Panc1 (cell line): ENCODE data around the gene PITX3.

Source experiments
- POLR2AphosphoS5 ChIP-seq: IDR thresholded peaks from 2 replicates; pipeline ENCODE4 v1.6.1; 2012; ENCODE audit warnings: mild to moderate bottlenecking, low read depth, low read length, moderate library complexity
- SIN3A ChIP-seq: IDR thresholded peaks from 2 replicates; pipeline ENCODE4 v1.6.1; 2012; ENCODE audit warnings: low read depth, mild to moderate bottlenecking, low read length, moderate library complexity, borderline replicate concordance; ENCODE audit not compliant: insufficient read depth
- TCF7L2 ChIP-seq: IDR thresholded peaks from 2 replicates; pipeline ENCODE4 v1.6.1; 2011; ENCODE audit warnings: mild to moderate bottlenecking, low read depth, low read length, inconsistent platforms
- TF ChIP-seq, protein P1 (sequence below), 2 experiments: IDR thresholded peaks; 2 replicates each; pipeline ENCODE4 v1.6.1; 2011 to 2012; ENCODE audit warnings: low read depth in 2 of 2, control low read depth in 1 of 2, low read length in 1 of 2, mild to moderate bottlenecking in 1 of 2, moderate library complexity in 1 of 2; ENCODE audit not compliant: insufficient read depth in 1 of 2
- TF ChIP-seq, protein P2 (sequence below): fragments of 450-650 bp; IDR thresholded peaks from 2 replicates; pipeline ENCODE4 v1.5.1; 2017; ENCODE audit warnings: mild to moderate bottlenecking

DNA sequence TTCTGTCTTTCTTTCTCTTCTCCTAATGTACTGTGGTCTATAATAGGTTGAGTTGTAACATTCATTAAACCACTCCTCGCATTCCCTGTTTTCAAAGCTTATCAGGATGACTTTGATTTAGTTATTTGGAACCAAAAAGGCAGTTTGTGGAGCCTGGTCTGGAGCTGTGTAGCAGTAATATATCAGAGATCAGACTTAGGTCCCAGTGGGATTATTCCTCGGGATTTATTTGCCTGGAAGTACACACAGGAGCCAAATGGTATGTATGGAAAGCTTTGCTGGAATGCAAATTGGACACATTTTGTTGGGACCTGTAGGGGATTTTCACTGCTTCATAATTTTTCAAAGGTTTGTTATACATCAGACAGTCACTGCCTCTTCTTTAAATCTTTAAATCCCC lies 44.9 kb upstream of the PITX3 start:
- TF ChIP-seq, protein P1, sequence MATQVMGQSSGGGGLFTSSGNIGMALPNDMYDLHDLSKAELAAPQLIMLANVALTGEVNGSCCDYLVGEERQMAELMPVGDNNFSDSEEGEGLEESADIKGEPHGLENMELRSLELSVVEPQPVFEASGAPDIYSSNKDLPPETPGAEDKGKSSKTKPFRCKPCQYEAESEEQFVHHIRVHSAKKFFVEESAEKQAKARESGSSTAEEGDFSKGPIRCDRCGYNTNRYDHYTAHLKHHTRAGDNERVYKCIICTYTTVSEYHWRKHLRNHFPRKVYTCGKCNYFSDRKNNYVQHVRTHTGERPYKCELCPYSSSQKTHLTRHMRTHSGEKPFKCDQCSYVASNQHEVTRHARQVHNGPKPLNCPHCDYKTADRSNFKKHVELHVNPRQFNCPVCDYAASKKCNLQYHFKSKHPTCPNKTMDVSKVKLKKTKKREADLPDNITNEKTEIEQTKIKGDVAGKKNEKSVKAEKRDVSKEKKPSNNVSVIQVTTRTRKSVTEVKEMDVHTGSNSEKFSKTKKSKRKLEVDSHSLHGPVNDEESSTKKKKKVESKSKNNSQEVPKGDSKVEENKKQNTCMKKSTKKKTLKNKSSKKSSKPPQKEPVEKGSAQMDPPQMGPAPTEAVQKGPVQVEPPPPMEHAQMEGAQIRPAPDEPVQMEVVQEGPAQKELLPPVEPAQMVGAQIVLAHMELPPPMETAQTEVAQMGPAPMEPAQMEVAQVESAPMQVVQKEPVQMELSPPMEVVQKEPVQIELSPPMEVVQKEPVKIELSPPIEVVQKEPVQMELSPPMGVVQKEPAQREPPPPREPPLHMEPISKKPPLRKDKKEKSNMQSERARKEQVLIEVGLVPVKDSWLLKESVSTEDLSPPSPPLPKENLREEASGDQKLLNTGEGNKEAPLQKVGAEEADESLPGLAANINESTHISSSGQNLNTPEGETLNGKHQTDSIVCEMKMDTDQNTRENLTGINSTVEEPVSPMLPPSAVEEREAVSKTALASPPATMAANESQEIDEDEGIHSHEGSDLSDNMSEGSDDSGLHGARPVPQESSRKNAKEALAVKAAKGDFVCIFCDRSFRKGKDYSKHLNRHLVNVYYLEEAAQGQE (IDR thresholded peaks at IDR 0.05; ENCODE audit: insufficient read depth in 1 of 2, low read depth in 2 of 2, low read length in 1 of 2), result no peak
- TF ChIP-seq, protein P2, sequence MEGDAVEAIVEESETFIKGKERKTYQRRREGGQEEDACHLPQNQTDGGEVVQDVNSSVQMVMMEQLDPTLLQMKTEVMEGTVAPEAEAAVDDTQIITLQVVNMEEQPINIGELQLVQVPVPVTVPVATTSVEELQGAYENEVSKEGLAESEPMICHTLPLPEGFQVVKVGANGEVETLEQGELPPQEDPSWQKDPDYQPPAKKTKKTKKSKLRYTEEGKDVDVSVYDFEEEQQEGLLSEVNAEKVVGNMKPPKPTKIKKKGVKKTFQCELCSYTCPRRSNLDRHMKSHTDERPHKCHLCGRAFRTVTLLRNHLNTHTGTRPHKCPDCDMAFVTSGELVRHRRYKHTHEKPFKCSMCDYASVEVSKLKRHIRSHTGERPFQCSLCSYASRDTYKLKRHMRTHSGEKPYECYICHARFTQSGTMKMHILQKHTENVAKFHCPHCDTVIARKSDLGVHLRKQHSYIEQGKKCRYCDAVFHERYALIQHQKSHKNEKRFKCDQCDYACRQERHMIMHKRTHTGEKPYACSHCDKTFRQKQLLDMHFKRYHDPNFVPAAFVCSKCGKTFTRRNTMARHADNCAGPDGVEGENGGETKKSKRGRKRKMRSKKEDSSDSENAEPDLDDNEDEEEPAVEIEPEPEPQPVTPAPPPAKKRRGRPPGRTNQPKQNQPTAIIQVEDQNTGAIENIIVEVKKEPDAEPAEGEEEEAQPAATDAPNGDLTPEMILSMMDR, result no peak
- TF ChIP-seq POLR2AphosphoS5 (no peak), SIN3A (no peak), TCF7L2 (no peak)
